GM12892 (cell line): Measurements from ENCODE around the gene SLC38A10.

Source experiments
- POLR2A ChIP-seq: IDR thresholded peaks from 2 replicates; pipeline ENCODE4 v1.6.1; 2011; ENCODE audit warnings: low read depth, low read length, control low read depth
- POLR2AphosphoS5 ChIP-seq: IDR thresholded peaks from 2 replicates; pipeline ENCODE4 v1.6.1; 2011; ENCODE audit warnings: low read depth, low read length, control low read depth
- TAF1 ChIP-seq: IDR thresholded peaks from 2 replicates; pipeline ENCODE4 v1.6.1; 2011; ENCODE audit warnings: low read depth, mild to moderate bottlenecking, control low read depth, low read length, borderline replicate concordance

DNA sequence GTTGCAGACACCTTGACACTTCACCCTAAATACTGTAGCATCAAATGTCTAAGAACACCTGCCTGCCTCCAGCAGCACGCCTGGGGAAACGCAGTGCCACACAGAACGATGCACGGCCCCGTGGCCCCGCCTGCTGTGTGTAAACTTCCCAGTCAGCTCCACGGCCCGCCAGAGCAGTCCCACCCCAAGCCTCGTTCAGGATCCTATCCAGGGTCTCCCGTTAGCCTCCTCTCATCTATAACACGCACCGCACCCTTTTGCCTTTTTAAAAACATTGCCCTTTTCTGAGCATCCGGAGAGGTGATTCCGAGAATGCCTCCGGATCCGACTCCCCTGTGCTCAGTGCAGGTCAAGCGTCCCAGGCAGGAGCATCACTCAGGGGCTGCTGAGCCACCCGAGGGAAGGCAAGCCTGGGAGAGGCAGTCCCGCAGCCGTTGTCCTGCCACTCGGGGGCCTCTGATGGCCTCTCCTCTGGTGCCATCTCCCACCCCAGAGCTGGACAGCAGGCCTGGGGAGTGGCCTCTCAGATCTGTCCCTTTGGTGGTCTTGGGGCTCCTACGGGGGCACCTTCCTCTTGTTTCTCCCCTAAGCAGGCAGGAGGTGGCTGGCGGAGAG, 37.9 kb upstream of the SLC38A10 start:
- TF ChIP-seq POLR2AphosphoS5 (no peak), POLR2A (no peak), TAF1 (no peak)
